COR-L47 (cell line): ENCODE data around the gene ROBO1.

Experiments used
- DNase-seq: peaks from one replicate; lab custom pipeline; 2025; lab: John Stamatoyannopoulos, UW

The ROBO1 gene

GRCh38 chr3:79670178-79670577 is 97.6 kb downstream of the ROBO1 start:
- DNase-seq = no peak

- no peak for DNase-seq
Observed at GRCh38 chr3:79664455-79664854, 103.3 kb downstream of the ROBO1 start.

DNA sequence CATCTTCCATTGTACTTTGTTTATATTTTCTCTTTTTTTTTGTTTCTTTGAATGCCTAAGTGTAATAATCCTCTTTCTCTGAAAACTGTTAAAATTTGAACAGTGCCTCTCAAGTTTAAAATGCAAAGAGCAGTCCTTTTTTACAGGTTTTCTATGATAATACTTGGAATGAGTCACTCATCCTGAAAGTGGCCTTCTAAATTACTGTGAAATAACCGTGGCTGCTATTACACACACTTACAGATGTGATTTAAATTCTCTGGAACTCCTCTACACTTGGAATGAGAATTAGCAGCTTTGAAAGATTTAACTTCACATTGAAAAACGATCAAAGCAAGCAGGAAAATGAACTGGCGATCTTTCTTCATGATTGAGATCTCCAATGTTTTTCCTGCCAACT is 105.9 kb downstream of the ROBO1 start:
- no peak for DNase-seq

- DNase-seq = no peak
Observed at GRCh38 chr3:79657076-79657475, 110.7 kb downstream of the ROBO1 start.

GRCh38 chr3:79654019-79654418 is 113.8 kb downstream of the ROBO1 start:
- DNase-seq = no peak

- DNase-seq = no peak
Observed at GRCh38 chr3:79653266-79653830, 114.5 kb downstream of the ROBO1 start.

DNA sequence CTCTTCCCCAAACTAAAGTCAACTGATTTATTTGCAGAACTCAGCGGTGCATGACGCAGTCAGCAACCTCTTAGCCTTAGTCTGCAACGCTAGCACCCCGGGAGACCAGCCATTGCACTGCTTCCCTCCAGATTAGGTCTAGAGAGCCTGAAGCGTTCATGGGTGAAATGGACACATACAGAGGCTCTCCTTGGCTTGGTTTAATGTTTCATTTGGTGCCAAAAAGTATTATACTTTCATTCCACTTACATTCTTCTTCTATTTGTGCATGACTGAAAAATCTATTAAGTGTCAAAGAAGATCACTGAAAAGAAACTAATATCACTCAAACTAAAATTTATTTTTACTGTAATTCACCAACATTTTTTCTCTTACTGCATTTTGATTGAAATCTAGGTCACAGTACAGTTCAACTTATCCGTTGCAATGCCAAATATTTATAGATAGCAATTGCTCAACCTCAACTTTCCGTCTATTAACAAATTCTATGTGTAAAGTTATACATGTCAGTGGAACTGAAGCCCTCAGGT is 116.2 kb downstream of the ROBO1 start:
- DNase-seq = peak; percentile 2

GRCh38 chr3:79639855-79640254 is 127.9 kb downstream of the ROBO1 start:
- DNase-seq = no peak

DNA sequence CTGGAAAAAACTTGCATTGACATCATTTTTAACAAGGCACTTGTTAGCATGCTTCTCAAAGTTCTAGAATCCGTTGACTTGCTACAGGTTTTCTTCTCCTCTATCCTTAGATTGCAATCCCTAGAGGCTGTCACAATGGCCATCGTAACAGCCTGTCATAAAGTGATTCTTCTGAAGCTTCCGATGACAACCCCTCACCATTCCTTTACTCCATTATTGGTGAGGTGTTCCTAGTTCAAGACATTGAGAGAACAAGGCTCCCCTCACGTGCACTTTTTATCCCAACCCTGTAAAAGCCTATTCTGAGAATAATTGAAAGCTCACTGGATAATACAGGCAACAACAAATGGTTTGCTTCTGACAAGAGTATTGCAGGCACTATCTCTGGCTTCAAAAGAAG is 131.4 kb downstream of the ROBO1 start:
- no peak for DNase-seq

DNA sequence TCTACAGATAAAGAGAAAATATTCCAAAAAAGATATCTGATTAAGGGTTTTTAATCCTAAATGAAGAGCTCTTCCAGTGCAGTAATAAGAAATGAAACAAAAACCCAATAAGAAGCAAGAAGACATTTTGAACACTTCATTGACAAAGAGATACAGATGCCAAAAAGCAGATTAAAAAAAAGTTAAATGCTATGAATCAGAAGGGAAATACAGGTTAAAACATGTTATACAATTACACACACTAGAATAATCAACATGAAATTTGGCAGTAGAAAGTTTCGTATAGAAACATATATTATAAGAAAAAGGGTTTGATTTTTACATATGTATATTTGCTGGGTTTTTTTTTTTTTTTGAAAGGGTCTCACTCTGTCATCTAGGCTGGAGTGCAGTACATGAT is 135.0 kb downstream of the ROBO1 start:
- DNase-seq = no peak

GRCh38 chr3:79618883-79619282 is 148.9 kb downstream of the ROBO1 start:
- no peak for DNase-seq

GRCh38 chr3:79606414-79606813 is 161.4 kb downstream of the ROBO1 start:
- DNase-seq = no peak

GRCh38 chr3:79604681-79605080 is 163.1 kb downstream of the ROBO1 start:
- DNase-seq = no peak

GRCh38 chr3:79602385-79602784 is 165.4 kb downstream of the ROBO1 start:
- no peak for DNase-seq

DNA sequence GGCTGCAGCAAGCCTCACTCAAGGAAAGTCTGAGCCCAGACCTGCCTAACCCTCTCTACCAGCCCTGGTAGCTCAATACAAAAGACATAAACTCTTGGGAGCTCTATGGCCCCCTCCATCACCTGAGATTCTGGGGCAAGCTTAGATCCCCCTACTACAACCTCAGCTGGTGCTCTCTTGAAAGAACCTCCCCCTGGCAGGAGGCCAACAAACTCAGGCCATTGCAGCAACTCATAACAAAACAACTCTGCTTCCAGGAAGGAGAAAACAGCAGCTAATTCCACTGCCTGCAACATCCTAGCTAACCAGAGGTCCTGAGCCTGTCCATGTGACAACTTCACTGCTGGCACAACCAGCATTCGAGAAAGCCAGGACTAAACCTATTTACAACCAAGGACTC is 169.2 kb downstream of the ROBO1 start:
- DNase-seq = peak; percentile 31

- DNase-seq = no peak
Observed at GRCh38 chr3:79597709-79598108, 170.1 kb downstream of the ROBO1 start.

GRCh38 chr3:79587150-79587549 is 180.6 kb downstream of the ROBO1 start:
- DNase-seq = peak; percentile 58

DNA sequence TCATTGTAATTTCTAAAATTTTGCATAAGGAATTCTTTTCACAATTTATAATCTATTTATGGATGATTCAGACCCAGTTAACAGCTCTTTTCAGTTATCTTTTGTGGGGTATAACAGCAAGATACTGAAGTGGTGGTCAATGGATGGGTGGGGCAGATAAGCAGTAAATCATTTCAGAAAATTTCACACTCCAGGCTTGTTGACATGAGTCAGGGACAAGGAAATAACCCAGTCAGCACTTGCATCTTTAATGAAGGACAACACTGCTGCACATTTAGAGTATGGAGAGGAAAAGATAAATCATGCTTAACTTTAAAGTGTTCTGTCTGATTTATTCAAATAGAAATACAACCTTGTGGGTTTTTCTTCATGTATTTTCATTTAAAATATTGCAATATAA is 181.6 kb downstream of the ROBO1 start:
- no peak for DNase-seq

- no peak for DNase-seq
Observed at GRCh38 chr3:79572930-79573329, 194.9 kb downstream of the ROBO1 start.

DNA sequence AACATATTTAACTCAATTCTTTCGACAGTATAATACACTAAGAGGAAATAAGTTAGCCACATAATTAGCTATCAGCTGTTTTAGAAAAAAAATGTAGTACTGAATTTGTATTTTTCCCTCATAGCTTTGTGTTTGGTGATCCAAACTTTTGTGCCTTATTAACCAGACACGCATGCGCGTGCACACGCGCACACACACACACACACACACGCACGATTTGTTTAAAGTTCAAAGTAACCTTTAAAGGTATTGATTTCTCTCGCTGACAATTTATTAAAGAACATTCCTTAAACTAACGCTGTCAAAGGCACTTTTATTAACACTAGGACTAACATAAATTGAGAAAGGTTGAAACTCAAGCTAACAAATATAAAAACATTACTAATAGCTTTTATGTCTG is 198.9 kb downstream of the ROBO1 start:
- no peak for DNase-seq

DNA sequence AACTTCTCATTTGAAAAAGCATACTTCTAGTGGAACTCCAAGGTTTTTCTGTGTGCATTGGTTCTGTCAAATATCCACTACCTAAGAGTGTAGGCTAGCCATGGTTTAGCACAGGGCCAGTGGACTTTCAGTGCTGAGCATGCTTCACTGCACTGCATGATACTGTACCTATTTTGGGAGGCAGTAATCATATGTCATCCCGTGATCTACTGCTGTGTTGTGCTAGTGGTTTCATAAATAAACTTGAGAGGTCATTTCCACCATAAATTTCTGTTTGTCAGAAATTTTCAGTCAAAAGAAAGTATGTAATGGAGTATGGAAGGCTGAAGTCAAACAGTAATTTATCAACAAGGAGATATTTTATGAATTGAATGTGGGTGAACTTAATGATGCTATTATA is 203.6 kb downstream of the ROBO1 start:
- no peak for DNase-seq

GRCh38 chr3:79560698-79561097 is 207.1 kb downstream of the ROBO1 start:
- no peak for DNase-seq

GRCh38 chr3:79558943-79559342 is 208.9 kb downstream of the ROBO1 start:
- no peak for DNase-seq

GRCh38 chr3:79555655-79556054 is 212.1 kb downstream of the ROBO1 start:
- DNase-seq = no peak

DNA sequence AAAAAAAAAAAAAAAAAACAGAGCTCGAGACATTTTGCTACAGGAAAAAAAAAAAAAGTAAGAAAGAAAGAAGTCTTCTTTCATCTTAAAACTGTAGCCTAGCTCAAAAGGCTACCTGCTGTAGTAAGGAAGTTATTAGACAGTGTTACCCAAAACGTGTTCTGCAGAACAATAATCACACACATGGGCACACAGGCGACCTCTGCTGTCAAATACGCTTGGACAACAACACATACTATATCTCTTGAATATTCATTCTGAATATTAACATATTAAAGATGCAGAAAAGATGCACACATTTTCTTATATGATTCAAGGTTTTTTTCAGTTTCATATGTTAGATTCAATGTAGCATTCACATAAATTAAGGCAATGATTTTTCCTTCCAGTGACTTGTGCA is 215.8 kb downstream of the ROBO1 start:
- DNase-seq = no peak
